SK-MEL-5 (cell line): ENCODE data around the gene STYXL1. TPM values are rescaled to one million over a fixed set of nuclear protein-coding genes. Genes with fewer than 3 reads are reported as not detected.
"Not testable (repeated sequence)": the region's sequence is repeated elsewhere in the genome, so short reads cannot be mapped to it uniquely, and the experiment has no call there.

Source experiments
- DNase-seq: peaks from one replicate; pipeline ENCODE4 v3.0.0-alpha.2; 2016; ENCODE audit warnings: low read depth, low spot score
- in situ Hi-C: cut with HindIII; loops from 2 replicates; pipeline ENCODE4 v1.10.0; 2016; ENCODE audit warnings: low sequenced_read_pairs, high pct_unique_total_duplicates, low pct_unique_long_range_greater_than_20kb
- total RNA-seq: library from RNA; depleted of rRNA; stranded (reverse); fragments of >200 nt; shearing (Covaris generic); gene quantifications from 2 replicates; pipeline ENCODE4 v1.2.3, GENCODE V29; 2014

The STYXL1 gene
- total RNA-seq, 1 experiment from 2014 or later: 49.0 TPM

GRCh38 chr7:76008156-76008687 lies 39.6 kb downstream of the STYXL1 start:
- DNase-seq: no peak
- in situ Hi-C loops: no loop called here

- DNase-seq, in situ Hi-C loops: not testable (repeated sequence)
Measured at GRCh38 chr7:76005004-76005403, 42.8 kb downstream of the STYXL1 start.

DNA sequence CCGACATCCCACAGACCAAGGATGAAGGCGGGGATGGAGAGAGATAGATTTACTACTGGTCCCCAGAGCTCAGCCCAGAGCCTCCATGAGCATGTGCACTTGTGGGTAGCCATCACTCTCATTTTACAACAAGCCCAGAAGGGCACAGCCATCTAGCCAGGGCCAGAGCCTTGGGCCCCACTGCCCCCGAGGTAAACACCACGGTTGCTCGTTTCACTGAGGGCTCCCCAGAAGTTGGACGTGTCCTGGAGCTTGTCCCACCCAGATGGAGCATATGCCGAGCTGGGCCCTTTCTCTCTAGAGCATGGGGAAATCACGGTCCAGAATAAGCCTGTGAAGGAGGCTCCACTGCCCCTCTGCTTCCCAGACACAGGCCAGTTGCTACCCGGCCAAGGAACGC lies 44.4 kb downstream of the STYXL1 start:
- no peak for DNase-seq
- in situ Hi-C loops: no loop called here

DNA sequence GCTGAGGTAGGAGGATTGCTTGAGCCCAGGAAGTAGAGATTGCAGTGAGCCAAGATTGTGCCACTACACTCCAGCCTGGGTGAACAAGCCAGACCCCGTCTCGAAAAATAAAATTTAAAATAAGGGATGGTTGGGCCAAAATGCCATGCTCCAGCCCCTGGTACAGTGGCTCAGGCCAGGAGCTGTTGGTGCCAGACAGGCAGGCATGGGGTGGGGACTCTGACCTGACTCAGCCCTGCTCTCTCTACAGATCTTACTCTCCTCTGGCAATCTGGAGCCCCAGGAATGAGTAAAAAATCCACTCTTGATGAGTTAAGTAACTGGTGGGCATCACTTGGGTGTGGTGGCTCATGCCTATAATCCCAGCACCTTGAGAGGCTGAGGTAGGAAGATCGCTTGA lies 45.0 kb downstream of the STYXL1 start:
- DNase-seq: no peak
- in situ Hi-C loops: no loop called here

GRCh38 chr7:76002139-76002538 lies 45.7 kb downstream of the STYXL1 start:
- in situ Hi-C loops: no loop called here

GRCh38 chr7:76000566-76000965 lies 47.2 kb downstream of the STYXL1 start:
- DNase-seq: no peak
- in situ Hi-C loops: no loop called here

More at GRCh38 chr7:76002139-76002538, 45.7 kb downstream of the STYXL1 start:
- no peak for DNase-seq

GRCh38 chr7:75998038-75998437 lies 49.8 kb downstream of the STYXL1 start:
- DNase-seq: no peak
- in situ Hi-C loops: no loop called here

DNA sequence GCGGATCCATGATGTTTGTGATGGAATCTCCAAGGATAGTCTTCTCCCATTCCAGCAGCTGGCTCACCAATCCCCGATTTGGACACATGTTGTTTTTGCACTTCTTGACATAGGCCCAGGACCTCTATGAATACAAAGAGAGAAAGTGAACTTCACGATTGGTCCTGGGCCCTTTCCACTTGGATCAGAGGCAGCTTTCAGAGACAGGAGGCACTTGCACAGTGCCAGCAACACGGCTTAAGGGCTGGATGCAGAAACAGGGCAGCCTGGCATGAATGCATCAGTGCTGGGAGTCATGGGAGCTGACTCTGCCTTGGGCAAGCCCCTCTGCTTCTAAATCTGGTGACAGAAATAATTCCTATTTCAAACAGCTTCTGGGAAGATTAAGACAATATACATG lies 51.3 kb downstream of the STYXL1 start:
- in situ Hi-C loops: no loop called here
- no peak for DNase-seq

- in situ Hi-C loops: no loop called here
Measured at GRCh38 chr7:75995996-75996395, 51.8 kb downstream of the STYXL1 start.

DNA sequence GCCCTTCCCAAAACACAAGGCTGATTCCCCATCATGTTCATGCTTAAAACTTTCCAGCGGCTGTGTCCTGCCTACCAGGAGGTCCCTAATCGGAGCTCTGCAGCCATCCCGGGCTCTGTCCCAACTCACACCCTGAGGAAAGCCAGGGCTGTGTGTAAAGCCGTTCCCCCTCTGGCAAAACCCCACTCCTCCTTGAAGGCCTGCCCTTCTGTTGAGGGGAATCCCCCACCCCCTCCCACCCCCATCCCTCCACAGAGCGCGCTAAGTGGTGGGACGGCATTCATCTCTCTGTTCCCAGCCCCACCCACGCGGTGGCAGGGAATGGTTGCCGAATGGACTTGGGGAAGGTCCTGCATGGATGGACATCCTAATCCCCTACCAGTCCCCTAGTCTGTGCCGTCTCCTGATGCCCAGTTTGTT lies 52.7 kb downstream of the STYXL1 start:
- DNase-seq: no peak
- in situ Hi-C loops: no loop called here

More at GRCh38 chr7:75995996-75996395, 51.8 kb downstream of the STYXL1 start:
- DNase-seq: no peak

GRCh38 chr7:75994388-75995051 lies 53.3 kb downstream of the STYXL1 start, which contains the start of gene TMEM120A:
Gene TMEM120A, minus strand, starts transcription at chr7:75994595. Its CDS starts 25 bp downstream, at chr7:75994570.
- in situ Hi-C loops: no loop called here
- DNase-seq: peak; percentile 94

DNA sequence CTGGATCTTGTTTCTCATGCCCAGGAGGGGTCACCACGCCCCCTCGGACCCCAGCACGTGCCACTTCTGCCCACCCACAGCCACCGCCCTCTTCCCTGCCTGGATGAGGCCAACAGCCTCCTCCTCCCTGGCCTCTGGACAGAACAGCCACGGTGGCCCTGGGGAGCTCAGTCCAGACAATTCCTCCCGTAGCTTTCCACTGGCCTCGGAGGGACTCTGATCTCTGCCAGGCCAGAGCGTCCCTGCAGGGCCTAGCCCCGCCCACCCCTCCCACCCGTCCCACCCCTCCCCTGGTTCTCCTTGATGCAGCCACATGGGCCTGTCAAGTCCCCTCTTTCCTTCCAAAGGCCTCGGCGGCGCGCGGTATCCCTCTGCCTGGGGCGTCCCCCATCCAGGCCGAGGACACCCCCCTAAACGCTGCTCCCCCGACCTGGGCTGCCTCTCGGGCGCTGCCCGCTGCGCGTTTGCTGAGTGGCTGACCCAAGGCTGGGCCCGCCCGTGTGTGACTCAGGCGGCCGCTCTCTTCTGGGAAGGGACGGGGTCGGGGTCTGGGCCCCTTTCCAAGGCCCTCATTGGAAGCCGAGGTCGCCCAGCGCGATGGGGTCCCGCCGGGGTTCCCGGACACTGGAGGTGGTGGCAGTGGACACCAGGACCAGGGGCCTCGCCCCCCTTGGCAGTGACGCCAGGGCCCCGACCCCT lies 54.0 kb downstream of the STYXL1 start:
- in situ Hi-C loops: no loop called here
- peak; percentile 57 for DNase-seq

- no peak for DNase-seq
- in situ Hi-C loops: no loop called here
Measured at GRCh38 chr7:75992083-75992755, 55.6 kb downstream of the STYXL1 start.

GRCh38 chr7:75991531-75992082 lies 56.2 kb downstream of the STYXL1 start:
- no peak for DNase-seq
- in situ Hi-C loops: no loop called here

- in situ Hi-C loops: no loop called here
- no peak for DNase-seq
Measured at GRCh38 chr7:75989500-75990388, 58.1 kb downstream of the STYXL1 start.

- DNase-seq: no peak
- in situ Hi-C loops: no loop called here
Measured at GRCh38 chr7:75988568-75989499, 59.0 kb downstream of the STYXL1 start.
